ENCODE data around the gene RTP2.

The RTP2 gene

DNA sequence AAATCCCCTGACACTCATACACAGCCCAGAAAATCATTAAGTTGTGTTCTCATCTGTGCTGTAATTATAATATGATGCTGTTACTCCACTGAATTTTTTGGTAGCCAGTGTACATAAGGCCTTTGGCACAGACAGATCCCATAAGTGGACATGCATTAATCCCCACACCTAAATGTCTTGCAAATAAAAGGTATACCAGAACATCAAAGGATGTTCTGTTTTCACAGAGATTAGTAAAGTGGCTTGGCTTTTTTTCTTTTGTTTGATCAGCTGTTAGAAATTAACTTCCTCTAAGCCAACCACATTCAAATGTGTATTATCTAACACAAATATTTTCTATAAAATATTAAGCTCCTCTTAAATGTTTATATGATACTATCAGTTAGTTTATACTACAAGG lies 34.8 kb downstream of the RTP2 start:
- DNase-seq (ENCODE audit: low read depth in 2 of 2): no peak

DNA sequence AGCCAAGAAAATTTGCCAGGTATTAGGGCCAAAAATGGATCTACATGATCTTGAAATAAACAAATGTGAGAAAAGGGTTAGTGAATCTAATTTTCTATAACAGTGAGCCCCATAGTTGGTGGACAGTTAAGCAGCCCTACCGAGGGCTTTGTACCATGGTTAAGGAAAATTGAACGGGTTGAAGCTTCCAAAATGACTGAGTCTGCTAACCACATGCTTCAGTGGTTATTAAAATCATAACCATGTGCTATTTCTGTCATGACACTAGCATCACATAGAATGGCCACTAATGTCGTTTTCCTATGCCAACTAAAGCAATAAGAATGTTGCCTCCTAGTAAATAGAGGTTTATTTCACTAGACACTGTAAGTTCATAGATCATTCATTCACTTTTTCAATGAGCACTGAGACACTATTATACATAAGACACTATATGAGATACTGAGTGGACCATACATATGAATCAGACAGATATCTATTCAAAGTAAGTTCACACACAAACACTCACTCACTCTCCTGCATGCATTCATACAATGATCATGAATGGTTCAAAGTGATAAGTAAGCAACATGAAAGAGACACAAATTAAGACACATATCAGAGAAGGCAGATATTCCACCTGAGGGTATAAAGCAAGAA lies 36.5 kb downstream of the RTP2 start:
- no peak for DNase-seq (ENCODE audit: low read depth in 2 of 2)

DNA sequence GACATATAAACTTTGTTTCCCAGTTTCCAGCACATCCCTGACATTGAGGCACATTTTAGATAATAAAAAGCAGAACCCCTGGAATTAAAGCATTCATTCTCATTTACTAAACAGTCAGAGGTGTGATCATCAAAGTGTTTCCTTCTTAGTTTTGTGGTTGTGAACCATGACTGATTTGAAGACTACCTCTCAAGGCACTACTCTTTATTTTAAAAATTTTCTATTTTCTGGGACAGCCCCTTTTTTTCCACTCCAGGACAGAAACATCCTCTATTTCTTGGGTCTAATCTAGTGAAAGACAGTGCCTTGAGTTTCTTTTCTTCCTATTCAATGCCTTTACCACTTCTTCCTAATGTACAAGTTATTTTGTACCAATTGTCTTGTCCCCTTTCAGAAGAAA lies 37.3 kb downstream of the RTP2 start:
- DNase-seq (ENCODE audit: low read depth in 2 of 2): no peak

DNA sequence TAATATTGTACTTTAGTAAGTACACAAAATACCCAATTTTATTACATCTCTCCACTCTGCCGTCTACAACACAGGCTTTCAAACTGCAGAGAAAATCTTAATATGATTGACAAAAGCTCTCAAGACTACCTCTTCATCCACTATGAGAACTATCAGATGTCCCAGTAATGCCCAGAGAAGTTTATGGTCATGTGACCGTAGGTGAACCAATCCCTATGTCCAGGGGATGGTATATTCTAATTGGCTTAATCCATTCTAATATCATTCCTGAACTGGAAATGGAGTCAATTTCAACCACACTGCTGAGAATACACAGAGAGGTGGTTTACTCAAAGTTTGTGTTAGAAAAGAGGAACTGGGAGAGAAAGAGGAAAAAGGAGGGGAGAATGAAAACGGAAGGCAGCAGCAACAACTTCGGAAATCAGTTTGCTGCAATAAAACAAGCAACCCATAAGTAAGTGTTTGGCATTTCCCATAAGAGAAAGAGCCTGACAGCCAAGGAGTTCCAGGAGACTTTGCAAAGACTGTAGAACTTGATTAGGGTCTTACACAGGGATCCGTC lies 39.4 kb downstream of the RTP2 start:
- no peak for DNase-seq (ENCODE audit: low read depth in 2 of 2)

DNA sequence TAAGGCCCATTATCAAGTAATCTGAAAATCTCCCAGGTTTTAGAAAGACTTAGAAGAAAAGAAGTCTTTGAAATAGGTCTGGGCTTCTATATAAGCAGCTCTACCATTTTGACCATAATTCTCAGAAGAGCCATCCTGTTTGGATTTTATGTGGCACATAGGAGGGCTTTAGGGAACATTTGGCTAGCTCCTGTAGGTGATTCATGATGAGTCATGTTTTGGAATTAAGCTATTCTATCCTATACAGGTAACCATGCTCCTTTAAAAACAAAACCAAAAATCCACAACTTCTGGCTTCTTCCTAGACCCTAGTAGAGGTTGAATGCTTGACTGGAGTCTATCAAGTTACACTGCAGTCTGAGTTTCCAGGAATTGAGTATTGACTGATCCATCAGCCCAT lies 41.1 kb downstream of the RTP2 start:
- no peak for DNase-seq (ENCODE audit: low read depth in 2 of 2)

DNA sequence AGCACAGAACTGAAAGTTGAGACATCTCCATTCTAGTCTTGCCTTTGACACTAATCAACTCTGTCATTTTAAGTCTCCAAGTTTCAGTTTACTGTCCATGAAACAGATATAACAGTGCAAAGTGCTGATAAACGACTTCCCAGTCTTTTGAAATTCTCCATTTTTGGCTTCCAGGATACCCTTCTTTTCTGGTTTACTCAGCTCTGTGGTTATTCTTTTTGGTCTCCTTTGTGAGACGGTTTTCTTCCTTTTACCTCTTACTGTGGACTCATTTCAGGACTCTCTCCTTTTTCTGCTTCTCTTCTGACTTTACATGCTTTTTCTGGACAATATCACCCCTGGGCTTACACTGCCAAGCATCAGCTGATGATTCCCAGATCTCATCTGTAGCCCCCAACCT lies 51.1 kb downstream of the RTP2 start:
- DNase-seq (ENCODE audit: low read depth in 2 of 2): no peak

All from stimulated activated CD8-positive, alpha-beta memory T cell treated with anti-CD3 and anti-CD28 coated beads, Interleukin-15, amount 100 ng/mL, for 4 hours (primary cell).